ENCODE data around the gene RPL3. TPM values are rescaled to one million over a fixed set of nuclear protein-coding genes. Genes with fewer than 3 reads are reported as not detected.
A peak's percentile ranks its signal among the peaks of the same experiment; 100 is the strongest.

Gene RPL3
- total RNA-seq, 1 experiment from 2014 or later: 3,009 TPM

DNA sequence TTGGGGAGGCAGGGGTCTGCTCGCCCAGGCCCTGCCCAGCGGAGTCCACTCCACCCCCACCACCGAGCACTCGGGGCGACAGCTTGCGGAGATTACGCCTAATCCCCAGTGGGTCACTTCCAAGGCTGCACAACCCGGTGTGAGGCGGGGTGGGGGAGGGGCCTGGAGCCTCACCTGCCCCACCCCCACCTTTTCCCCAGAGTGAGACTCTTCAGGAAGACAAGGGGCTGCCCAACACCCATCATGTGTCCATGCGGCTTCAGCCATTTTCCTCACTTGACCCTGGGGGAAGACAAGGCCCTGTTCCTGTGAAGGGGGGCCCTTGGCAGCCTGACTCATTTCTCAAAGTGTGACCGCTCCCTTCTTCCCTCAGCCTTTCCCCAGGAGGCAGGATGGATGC is 42.8 kb upstream of the RPL3 start (continued):
- TF ChIP-seq IRF2 (CRISPR knock-in tag; IDR thresholded peaks at IDR 0.05; ENCODE audit: borderline replicate concordance, low read depth): no peak
- TF ChIP-seq, protein P1, sequence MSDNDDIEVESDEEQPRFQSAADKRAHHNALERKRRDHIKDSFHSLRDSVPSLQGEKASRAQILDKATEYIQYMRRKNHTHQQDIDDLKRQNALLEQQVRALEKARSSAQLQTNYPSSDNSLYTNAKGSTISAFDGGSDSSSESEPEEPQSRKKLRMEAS (CRISPR knock-in tag; IDR thresholded peaks at IDR 0.05): 0 out of 2 replicates have a peak, but pooled peaks have one; percentile 28
- TF ChIP-seq PRRX2 (CRISPR knock-in tag; IDR thresholded peaks at IDR 0.05): no peak
- peak; percentile 54; the same call in 1 of the 2 replicates for TF ChIP-seq FOXP1 (CRISPR knock-in tag; IDR thresholded peaks at IDR 0.05; ENCODE audit: borderline replicate concordance)
- TF ChIP-seq, protein P2, sequence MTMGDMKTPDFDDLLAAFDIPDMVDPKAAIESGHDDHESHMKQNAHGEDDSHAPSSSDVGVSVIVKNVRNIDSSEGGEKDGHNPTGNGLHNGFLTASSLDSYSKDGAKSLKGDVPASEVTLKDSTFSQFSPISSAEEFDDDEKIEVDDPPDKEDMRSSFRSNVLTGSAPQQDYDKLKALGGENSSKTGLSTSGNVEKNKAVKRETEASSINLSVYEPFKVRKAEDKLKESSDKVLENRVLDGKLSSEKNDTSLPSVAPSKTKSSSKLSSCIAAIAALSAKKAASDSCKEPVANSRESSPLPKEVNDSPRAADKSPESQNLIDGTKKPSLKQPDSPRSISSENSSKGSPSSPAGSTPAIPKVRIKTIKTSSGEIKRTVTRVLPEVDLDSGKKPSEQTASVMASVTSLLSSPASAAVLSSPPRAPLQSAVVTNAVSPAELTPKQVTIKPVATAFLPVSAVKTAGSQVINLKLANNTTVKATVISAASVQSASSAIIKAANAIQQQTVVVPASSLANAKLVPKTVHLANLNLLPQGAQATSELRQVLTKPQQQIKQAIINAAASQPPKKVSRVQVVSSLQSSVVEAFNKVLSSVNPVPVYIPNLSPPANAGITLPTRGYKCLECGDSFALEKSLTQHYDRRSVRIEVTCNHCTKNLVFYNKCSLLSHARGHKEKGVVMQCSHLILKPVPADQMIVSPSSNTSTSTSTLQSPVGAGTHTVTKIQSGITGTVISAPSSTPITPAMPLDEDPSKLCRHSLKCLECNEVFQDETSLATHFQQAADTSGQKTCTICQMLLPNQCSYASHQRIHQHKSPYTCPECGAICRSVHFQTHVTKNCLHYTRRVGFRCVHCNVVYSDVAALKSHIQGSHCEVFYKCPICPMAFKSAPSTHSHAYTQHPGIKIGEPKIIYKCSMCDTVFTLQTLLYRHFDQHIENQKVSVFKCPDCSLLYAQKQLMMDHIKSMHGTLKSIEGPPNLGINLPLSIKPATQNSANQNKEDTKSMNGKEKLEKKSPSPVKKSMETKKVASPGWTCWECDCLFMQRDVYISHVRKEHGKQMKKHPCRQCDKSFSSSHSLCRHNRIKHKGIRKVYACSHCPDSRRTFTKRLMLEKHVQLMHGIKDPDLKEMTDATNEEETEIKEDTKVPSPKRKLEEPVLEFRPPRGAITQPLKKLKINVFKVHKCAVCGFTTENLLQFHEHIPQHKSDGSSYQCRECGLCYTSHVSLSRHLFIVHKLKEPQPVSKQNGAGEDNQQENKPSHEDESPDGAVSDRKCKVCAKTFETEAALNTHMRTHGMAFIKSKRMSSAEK (CRISPR knock-in tag; IDR thresholded peaks at IDR 0.05; ENCODE audit: borderline replicate concordance): no peak
- no peak for TF ChIP-seq JAZF1 (CRISPR knock-in tag; IDR thresholded peaks at IDR 0.05)
- TF ChIP-seq, protein P3, sequence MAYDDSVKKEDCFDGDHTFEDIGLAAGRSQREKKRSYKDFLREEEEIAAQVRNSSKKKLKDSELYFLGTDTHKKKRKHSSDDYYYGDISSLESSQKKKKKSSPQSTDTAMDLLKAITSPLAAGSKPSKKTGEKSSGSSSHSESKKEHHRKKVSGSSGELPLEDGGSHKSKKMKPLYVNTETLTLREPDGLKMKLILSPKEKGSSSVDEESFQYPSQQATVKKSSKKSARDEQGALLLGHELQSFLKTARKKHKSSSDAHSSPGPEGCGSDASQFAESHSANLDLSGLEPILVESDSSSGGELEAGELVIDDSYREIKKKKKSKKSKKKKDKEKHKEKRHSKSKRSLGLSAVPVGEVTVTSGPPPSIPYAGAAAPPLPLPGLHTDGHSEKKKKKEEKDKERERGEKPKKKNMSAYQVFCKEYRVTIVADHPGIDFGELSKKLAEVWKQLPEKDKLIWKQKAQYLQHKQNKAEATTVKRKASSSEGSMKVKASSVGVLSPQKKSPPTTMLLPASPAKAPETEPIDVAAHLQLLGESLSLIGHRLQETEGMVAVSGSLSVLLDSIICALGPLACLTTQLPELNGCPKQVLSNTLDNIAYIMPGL (CRISPR knock-in tag; IDR thresholded peaks at IDR 0.05): no peak
- TF ChIP-seq TCF7 (CRISPR knock-in tag; IDR thresholded peaks at IDR 0.05; ENCODE audit: low read depth): no peak

DNA sequence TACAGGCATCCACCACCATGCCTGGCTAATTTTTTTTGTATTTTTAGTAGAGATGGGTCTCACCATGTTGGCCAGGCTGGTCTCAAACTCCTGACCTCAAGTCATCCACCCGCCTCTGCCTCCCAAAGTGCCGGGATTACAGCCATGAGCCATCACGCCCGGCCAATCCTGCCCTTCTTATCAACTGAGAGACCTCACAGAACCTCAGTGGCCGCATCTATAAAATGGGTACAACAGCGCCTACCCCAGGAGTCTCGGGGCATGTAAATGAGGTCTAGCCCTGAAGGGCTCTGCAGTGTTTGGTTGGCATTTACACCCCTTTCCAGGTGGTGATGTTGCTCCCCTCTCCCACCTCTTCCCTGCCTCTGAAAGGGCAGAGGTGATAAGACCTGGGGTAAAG is 42.1 kb upstream of the RPL3 start:
- CTCF ChIA-PET: interaction anchor here (1.0 to 1.1 kb wide), 2 partner anchors 18 to 30 kb away, joined by 3 to 4 read pairs; no protein-coding TSS in a partner anchor
- DNase-seq (ENCODE audit: low spot score) (no peak), ATAC-seq (no peak)
- no peaks in the 10 kb centered on the region for H3K9me3 Mint-ChIP-seq
- H3K36me3 Mint-ChIP-seq: peaks cover 5% of the 10 kb centered on the region
- H3K27ac Mint-ChIP-seq: no peak overlapping the region
- no peaks in the 10 kb centered on the region for H3K27me3 Mint-ChIP-seq (ENCODE audit: low read depth)
- POLR2A ChIA-PET: interaction anchor here (0.5 to 1.1 kb wide), 2 partner anchors 42 to 63 kb away, joined by 3 to 5 read pairs; partner anchors contain the start of gene RPL3
- H3K4me3 Mint-ChIP-seq: no peak overlapping the region
- TF ChIP-seq GTF2I (CRISPR knock-in tag; conservative IDR thresholded peaks at IDR 0.05): peak; percentile 72
- TF ChIP-seq, protein P1 (CRISPR knock-in tag; IDR thresholded peaks at IDR 0.05): no peak
- H3K4me1 Mint-ChIP-seq: peaks cover 48% of the 10 kb centered on the region

DNA sequence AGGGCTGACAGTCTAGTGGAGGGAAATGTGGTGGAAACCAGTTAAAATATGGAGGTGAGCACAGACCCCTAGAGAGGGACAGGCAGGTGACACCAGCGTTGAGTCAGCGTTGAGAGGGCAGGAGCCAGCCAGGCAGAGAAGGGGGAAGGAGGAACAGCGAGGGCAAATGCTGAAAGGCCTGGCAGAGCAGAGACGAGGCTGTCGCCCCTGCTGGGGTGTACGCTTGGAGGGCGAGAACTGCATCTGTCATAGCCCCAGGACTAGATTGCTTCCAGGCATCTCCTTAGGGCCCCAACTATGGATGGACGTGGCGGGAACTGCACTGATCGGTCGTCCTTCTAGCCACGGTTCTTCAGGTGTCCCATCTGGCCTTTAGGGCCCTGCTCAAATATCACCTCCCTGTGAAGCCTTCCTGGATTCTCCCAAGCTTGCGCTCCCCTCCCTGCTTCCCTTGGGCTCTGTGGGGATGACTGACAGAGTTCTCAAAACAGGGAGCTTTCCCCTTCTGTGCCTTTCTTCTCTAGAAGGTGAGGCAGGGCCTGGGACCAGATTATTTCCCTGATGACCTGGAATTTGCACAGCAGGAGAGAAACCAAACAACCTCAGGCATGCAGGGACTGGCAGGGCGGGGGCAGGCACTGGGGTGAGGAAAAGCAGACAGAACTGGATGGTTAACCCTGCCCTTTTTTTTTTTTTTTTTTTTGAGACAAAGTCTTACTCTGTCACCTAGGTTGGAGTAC is 41.4 kb upstream of the RPL3 start:
- no peaks in the 10 kb centered on the region for H3K27me3 Mint-ChIP-seq (ENCODE audit: low read depth)
- ChIA-PET POLR2A (interaction anchor here (1.1 kb wide), 1 partner anchor 41 kb away, joined by 3 read pairs; the partner anchor contains the start of gene RPL3), CTCF (interaction anchor here (1.1 kb wide), 1 partner anchor 30 kb away, joined by 4 read pairs; no protein-coding TSS in a partner anchor)
- DNase-seq (ENCODE audit: low spot score) (peak; percentile 52), ATAC-seq (peak; percentile 51)
- no peak overlapping the region for H3K4me3 Mint-ChIP-seq
- no peaks in the 10 kb centered on the region for H3K9me3 Mint-ChIP-seq
- H3K4me1 Mint-ChIP-seq: peaks cover 48% of the 10 kb centered on the region
- peaks cover 5% of the 10 kb centered on the region for H3K36me3 Mint-ChIP-seq
- no peak overlapping the region; the same call in 1 of the 2 replicates for H3K27ac Mint-ChIP-seq
- TF ChIP-seq JUN (CRISPR knock-in tag; IDR thresholded peaks at IDR 0.05): no peak
- TF ChIP-seq, protein P4, sequence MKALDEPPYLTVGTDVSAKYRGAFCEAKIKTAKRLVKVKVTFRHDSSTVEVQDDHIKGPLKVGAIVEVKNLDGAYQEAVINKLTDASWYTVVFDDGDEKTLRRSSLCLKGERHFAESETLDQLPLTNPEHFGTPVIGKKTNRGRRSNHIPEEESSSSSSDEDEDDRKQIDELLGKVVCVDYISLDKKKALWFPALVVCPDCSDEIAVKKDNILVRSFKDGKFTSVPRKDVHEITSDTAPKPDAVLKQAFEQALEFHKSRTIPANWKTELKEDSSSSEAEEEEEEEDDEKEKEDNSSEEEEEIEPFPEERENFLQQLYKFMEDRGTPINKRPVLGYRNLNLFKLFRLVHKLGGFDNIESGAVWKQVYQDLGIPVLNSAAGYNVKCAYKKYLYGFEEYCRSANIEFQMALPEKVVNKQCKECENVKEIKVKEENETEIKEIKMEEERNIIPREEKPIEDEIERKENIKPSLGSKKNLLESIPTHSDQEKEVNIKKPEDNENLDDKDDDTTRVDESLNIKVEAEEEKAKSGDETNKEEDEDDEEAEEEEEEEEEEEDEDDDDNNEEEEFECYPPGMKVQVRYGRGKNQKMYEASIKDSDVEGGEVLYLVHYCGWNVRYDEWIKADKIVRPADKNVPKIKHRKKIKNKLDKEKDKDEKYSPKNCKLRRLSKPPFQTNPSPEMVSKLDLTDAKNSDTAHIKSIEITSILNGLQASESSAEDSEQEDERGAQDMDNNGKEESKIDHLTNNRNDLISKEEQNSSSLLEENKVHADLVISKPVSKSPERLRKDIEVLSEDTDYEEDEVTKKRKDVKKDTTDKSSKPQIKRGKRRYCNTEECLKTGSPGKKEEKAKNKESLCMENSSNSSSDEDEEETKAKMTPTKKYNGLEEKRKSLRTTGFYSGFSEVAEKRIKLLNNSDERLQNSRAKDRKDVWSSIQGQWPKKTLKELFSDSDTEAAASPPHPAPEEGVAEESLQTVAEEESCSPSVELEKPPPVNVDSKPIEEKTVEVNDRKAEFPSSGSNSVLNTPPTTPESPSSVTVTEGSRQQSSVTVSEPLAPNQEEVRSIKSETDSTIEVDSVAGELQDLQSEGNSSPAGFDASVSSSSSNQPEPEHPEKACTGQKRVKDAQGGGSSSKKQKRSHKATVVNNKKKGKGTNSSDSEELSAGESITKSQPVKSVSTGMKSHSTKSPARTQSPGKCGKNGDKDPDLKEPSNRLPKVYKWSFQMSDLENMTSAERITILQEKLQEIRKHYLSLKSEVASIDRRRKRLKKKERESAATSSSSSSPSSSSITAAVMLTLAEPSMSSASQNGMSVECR (CRISPR knock-in tag; IDR thresholded peaks at IDR 0.05; ENCODE audit: borderline replicate concordance): no peak
- TF ChIP-seq, protein P5, sequence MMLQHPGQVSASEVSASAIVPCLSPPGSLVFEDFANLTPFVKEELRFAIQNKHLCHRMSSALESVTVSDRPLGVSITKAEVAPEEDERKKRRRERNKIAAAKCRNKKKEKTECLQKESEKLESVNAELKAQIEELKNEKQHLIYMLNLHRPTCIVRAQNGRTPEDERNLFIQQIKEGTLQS (CRISPR knock-in tag; conservative IDR thresholded peaks at IDR 0.05): no peak
- no peak for TF ChIP-seq ETV6 (CRISPR knock-in tag; IDR thresholded peaks at IDR 0.05)
- no peak for TF ChIP-seq EMX1 (CRISPR knock-in tag; IDR thresholded peaks at IDR 0.05)
- TF ChIP-seq FOXJ3 (CRISPR knock-in tag; IDR thresholded peaks at IDR 0.05; ENCODE audit: borderline replicate concordance): no peak
- no peak for TF ChIP-seq NFYB (CRISPR knock-in tag; conservative IDR thresholded peaks at IDR 0.05; ENCODE audit: low read depth)
- TF ChIP-seq, protein P6, sequence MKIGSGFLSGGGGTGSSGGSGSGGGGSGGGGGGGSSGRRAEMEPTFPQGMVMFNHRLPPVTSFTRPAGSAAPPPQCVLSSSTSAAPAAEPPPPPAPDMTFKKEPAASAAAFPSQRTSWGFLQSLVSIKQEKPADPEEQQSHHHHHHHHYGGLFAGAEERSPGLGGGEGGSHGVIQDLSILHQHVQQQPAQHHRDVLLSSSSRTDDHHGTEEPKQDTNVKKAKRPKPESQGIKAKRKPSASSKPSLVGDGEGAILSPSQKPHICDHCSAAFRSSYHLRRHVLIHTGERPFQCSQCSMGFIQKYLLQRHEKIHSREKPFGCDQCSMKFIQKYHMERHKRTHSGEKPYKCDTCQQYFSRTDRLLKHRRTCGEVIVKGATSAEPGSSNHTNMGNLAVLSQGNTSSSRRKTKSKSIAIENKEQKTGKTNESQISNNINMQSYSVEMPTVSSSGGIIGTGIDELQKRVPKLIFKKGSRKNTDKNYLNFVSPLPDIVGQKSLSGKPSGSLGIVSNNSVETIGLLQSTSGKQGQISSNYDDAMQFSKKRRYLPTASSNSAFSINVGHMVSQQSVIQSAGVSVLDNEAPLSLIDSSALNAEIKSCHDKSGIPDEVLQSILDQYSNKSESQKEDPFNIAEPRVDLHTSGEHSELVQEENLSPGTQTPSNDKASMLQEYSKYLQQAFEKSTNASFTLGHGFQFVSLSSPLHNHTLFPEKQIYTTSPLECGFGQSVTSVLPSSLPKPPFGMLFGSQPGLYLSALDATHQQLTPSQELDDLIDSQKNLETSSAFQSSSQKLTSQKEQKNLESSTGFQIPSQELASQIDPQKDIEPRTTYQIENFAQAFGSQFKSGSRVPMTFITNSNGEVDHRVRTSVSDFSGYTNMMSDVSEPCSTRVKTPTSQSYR (CRISPR knock-in tag; IDR thresholded peaks at IDR 0.05): no peak
